Body of pancreas (tissue), 4 donors: ENCODE measurements around the gene KIF1B. TPM values are rescaled to one million over a fixed set of nuclear protein-coding genes. Genes with fewer than 3 reads are reported as not detected.
A peak's percentile ranks its signal among the peaks of the same experiment; 100 is the strongest.
"Not testable (repeated sequence)": the region's sequence is repeated elsewhere in the genome, so short reads cannot be mapped to it uniquely, and the experiment has no call there.

Experiments
- ATAC-seq: fragments of 150-250 bp; one replicate; pipeline ENCODE4 v1.9.1; 2016
- DNase-seq, 4 donors: peaks; one replicate each; pipeline ENCODE4 v3.0.0-alpha.2; 2019
- H3K27ac ChIP-seq, 4 donors: fragments of 200-600 bp; sonication (generic); 1 replicate in 3 of 4; 2 replicates in 1 of 4; pipeline versions ENCODE4 v1.5.1 to v1.6.1; 2016 to 2019; ENCODE audit warnings: mild to moderate bottlenecking in 1 of 4, mixed read lengths in 1 of 4, moderate library complexity in 1 of 4
- H3K27me3 ChIP-seq, 2 donors: fragments of 200-600 bp; sonication (generic); one replicate each; pipeline ENCODE4 v1.6.0; 2016; ENCODE audit warnings: mild to moderate bottlenecking in 1 of 2
- H3K36me3 ChIP-seq, 2 donors: fragments of 200-600 bp; sonication (generic); replicated peaks in 1 of 2; 2 replicates each; pipeline ENCODE4 v1.5.1; 2016; ENCODE audit warnings: low read depth in 2 of 2; ENCODE audit not compliant: insufficient read depth in 1 of 2
- H3K4me1 ChIP-seq: fragments of 200-600 bp; sonication (generic); one replicate; pipeline ENCODE4 v1.6.0; 2016
- H3K4me3 ChIP-seq, 2 donors: fragments of 200-600 bp; sonication (generic); 1 replicate in 1 of 2; 2 replicates in 1 of 2; pipeline ENCODE4 v1.5.1; 2016 to 2019
- H3K9me3 ChIP-seq, 3 donors: fragments of 200-600 bp; sonication (generic); 1 replicate in 2 of 3; 2 replicates in 1 of 3; pipeline ENCODE4 v1.5.1; 2016
- POLR2A ChIP-seq, 3 donors: fragments of 450-650 bp; IDR thresholded peaks; one replicate each; pipeline ENCODE4 v1.6.1; 2016; ENCODE audit warnings: antibody characterized with exemption in 3 of 3, mild to moderate bottlenecking in 2 of 3
- WGBS, 2 donors: methylation state at CpG; one replicate each; pipeline ENCODE4 v1.1.5; 2017; 5-methylcytosine and 5-hydroxymethylcytosine counted together
- intact Hi-C: fragments of 100-400 bp; cut with DNase I; formaldehyde crosslinking; loops from one replicate; pipeline ENCODE4 v1.15.1; 2023
- total RNA-seq, 2 donors: library from RNA; depleted of rRNA; stranded (reverse); fragments of >200 nt; gene quantifications; one replicate each; pipeline ENCODE4 v1.1.0, GENCODE V29; 2016
- TF ChIP-seq, protein P1 (sequence below), 7 experiments: fragments of 450-650 bp in 4 of 7; fragments of 200-600 bp in 3 of 7; sonication (generic) in 3 of 7; IDR thresholded peaks; one replicate each; pipeline ENCODE4 v1.5.1; 2016 to 2019; ENCODE audit warnings: antibody characterized with exemption in 7 of 7

The KIF1B gene
- total RNA-seq, 2 donors from 2014 or later = 39.2 to 46.8 TPM

DNA sequence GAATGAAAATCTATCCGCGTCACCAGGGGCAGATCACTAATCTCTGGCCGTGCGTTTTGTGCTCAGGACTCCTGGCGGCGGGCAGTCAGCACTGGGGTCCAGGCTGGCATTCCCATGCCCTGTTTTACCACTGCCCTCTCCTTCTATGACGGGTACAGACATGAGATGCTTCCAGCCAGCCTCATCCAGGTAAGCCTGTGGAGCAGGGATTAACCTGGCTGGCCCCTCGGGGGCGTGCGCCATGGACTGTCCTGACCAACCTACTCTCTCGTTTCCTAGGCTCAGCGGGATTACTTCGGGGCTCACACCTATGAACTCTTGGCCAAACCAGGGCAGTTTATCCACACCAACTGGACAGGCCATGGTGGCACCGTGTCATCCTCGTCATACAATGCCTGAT lies 209.0 kb downstream of the KIF1B start:
- Histone ChIP-seq H3K27ac (no peak overlapping the region), H3K9me3 (no peaks in the 10 kb centered on the region), H3K36me3 (peaks cover 0 to 20% of the 10 kb centered on the region in 2 donors), H3K4me1 (no peaks in the 10 kb centered on the region), H3K4me3 (no peak overlapping the region), H3K27me3 (no peaks in the 10 kb centered on the region)
- DNase-seq (no peak), ATAC-seq (no peak)
- no peak for TF ChIP-seq POLR2A (IDR thresholded peaks at IDR 0.05)
- TF ChIP-seq, protein P1, sequence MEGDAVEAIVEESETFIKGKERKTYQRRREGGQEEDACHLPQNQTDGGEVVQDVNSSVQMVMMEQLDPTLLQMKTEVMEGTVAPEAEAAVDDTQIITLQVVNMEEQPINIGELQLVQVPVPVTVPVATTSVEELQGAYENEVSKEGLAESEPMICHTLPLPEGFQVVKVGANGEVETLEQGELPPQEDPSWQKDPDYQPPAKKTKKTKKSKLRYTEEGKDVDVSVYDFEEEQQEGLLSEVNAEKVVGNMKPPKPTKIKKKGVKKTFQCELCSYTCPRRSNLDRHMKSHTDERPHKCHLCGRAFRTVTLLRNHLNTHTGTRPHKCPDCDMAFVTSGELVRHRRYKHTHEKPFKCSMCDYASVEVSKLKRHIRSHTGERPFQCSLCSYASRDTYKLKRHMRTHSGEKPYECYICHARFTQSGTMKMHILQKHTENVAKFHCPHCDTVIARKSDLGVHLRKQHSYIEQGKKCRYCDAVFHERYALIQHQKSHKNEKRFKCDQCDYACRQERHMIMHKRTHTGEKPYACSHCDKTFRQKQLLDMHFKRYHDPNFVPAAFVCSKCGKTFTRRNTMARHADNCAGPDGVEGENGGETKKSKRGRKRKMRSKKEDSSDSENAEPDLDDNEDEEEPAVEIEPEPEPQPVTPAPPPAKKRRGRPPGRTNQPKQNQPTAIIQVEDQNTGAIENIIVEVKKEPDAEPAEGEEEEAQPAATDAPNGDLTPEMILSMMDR (IDR thresholded peaks at IDR 0.05) = no peak
- intact Hi-C loops = no loop called here
- WGBS, 2 donors = 95 to 98% methylated on average over 8 to 15 of the region's 15 CpGs

DNA sequence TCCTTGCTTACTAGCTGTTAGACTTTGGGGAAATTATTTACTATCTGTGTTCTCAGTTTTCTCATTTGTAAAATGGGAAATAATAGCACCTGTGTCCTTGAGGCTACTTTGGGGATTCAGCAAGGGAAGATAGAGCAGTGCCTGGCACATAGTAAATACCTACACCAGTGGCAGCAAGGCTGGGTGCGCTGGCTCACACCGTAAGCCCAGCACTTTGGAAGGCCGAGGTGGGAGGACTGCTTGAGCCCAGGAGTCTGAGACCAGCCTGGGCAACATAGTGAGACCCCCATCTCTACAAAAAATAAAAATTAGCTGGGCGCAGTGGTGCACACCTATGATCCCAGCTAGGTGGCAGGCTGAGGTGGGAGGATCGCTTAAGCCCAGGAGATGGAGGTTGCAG lies 211.3 kb downstream of the KIF1B start:
- Histone ChIP-seq H3K27me3 (no peaks in the 10 kb centered on the region), H3K36me3 (peaks cover 0 to 20% of the 10 kb centered on the region in 2 donors), H3K4me3 (no peak overlapping the region), H3K4me1 (no peaks in the 10 kb centered on the region), H3K9me3 (no peaks in the 10 kb centered on the region), H3K27ac (no peak overlapping the region)
- 94 to 100% methylated on average over 3 to 5 of the region's 5 CpGs for WGBS, 2 donors
- DNase-seq (no peak), ATAC-seq (no peak)
- no peak for TF ChIP-seq POLR2A (IDR thresholded peaks at IDR 0.05)
- TF ChIP-seq, protein P1 (IDR thresholded peaks at IDR 0.05) = no peak
- intact Hi-C loops = loop anchor here (10.0 kb wide), 1 partner anchor 547 kb away; no protein-coding TSS in a partner anchor

DNA sequence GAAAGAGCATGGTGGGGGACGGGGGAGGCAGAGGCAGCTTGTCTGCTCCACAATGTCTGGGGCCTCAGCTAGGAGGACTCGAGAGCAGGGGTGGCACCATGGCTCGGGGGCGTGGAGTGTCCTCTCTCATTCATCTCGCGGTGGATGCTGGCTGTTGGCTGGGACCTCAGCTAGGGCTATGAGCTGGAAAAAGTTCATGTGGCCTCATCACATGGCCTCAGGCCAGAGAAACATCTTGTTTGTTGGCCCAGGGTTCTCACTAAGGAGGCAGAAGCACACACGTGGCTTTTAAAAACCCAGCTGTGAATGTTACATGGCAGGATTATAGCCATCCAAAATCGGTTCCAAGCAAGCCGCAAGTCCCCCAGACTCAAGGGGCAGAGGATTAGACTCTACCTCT lies 213.7 kb downstream of the KIF1B start:
- H3K27ac ChIP-seq = no peak overlapping the region
- no peak overlapping the region for H3K4me3 ChIP-seq
- no peaks in the 10 kb centered on the region for H3K9me3 ChIP-seq
- peaks cover 0 to 9% of the 10 kb centered on the region in 2 donors for H3K36me3 ChIP-seq
- DNase-seq = peak in 3 of 4 donors; percentile 17 to 23 (median 20)
- TF ChIP-seq, protein P1 (IDR thresholded peaks at IDR 0.05) = no peak
- TF ChIP-seq POLR2A (IDR thresholded peaks at IDR 0.05) = no peak
- H3K27me3 ChIP-seq = no peaks in the 10 kb centered on the region
- peaks cover 4% of the 10 kb centered on the region for H3K4me1 ChIP-seq
- 58 to 64% methylated on average over 4 to 9 of the region's 9 CpGs for WGBS, 2 donors
- intact Hi-C loops = loop anchor here (10.0 kb wide), 1 partner anchor 549 kb away; no protein-coding TSS in a partner anchor
- ATAC-seq = no peak

DNA sequence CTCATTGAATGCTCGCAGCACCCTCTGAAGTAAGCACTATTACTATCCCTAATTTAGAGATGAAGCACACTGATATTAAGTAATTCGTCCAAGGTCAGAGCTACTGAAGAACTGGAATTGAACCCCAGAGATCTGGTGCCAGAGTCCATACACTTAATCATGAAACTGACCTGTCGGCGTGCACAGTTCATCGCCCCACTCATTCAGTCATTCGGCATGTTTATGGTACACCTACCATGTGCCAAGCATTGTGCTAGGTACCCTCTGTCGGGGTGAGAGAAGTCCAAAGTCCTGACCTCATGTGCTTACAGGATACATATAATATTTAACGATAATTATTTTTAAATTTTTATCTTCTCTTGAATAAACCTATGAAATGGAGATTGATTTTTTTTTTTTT lies 214.3 kb downstream of the KIF1B start:
- H3K36me3 ChIP-seq = peaks cover 0 to 6% of the 10 kb centered on the region in 2 donors
- peaks cover 4% of the 10 kb centered on the region for H3K4me1 ChIP-seq
- WGBS, 2 donors = 58 to 82% methylated on average over 8 of the region's 8 CpGs
- TF ChIP-seq POLR2A (IDR thresholded peaks at IDR 0.05) = no peak
- TF ChIP-seq, protein P1 (IDR thresholded peaks at IDR 0.05) = no peak
- ATAC-seq (no peak), DNase-seq (no peak)
- no peak overlapping the region for H3K4me3 ChIP-seq
- H3K27me3 ChIP-seq = no peaks in the 10 kb centered on the region
- intact Hi-C loops = loop anchor here (10.0 kb wide), 1 partner anchor 550 kb away; no protein-coding TSS in a partner anchor
- no peak overlapping the region for H3K27ac ChIP-seq
- no peaks in the 10 kb centered on the region for H3K9me3 ChIP-seq

DNA sequence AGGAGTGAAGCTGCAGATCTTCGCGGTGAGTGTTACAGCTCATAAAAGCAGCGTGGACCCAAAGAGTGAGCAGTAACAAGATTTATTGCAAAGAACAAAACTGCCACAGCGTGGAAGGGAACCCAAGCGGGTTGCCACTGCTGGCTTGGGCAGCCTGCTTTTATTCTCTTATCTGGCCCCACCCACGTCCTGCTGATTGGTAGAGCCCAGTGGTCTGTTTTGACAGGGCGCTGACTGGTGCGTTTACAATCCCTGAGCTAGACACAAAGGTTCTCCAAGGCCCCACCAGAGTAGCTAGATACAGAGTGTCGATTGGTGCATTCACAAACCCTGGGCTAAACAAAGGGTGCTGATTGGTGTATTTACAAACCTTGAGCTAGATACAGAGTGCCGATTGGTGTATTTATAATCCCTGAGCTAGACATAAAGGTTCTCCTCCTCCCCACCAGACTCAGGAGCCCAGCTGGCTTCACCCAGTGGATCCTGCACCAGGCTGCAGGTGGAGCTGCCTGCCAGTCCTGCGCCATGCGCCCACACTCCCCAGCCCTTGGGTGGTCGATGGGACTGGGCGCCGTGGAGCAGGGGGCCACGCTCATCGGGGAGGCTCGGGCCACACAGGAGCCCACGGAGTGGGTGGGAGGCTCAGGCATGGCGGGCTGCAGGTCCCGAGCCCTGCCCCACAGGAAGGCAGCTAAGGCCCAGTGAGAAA lies 215.6 kb downstream of the KIF1B start:
- H3K9me3 ChIP-seq, H3K27me3 ChIP-seq, DNase-seq, H3K27ac ChIP-seq, ATAC-seq, H3K4me1 ChIP-seq, H3K36me3 ChIP-seq, H3K4me3 ChIP-seq: not testable (repeated sequence)
- 72 to 75% methylated on average over 8 to 15 of the region's 21 CpGs for WGBS, 2 donors
- intact Hi-C loops = loop anchor here (10.0 kb wide), 1 partner anchor 551 kb away; no protein-coding TSS in a partner anchor

DNA sequence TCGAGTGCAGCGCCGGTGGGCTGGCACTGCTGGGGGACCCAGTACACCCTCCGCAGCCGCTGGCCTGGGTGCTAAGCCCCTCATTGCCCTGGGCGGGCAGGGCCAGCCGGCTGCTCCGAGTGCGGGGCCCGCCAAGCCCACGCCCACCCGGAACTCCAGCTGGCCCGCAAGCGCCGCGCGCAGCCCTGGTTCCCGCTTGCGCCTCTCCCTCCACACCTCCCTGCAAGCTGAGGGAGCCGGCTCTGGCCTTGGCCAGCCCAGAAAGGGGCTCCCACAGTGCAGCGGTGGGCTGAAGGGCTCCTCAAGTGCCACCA lies 216.1 kb downstream of the KIF1B start:
- ATAC-seq, H3K4me3 ChIP-seq, H3K27ac ChIP-seq, H3K36me3 ChIP-seq, DNase-seq, H3K9me3 ChIP-seq, H3K27me3 ChIP-seq: not testable (repeated sequence)
- intact Hi-C loops = loop anchor here (10.0 kb wide), 1 partner anchor 552 kb away; no protein-coding TSS in a partner anchor
- 89% methylated on average over 14 of the region's 21 CpGs; no CpG with 5 or more reads in 1 of the 2 donors for WGBS, 2 donors
- H3K4me1 ChIP-seq = peaks cover 13% of the 10 kb centered on the region
